Gastrocnemius medialis (tissue), 4 donors: ENCODE measurements around the gene DCPS. TPM values are rescaled to one million over a fixed set of nuclear protein-coding genes. Genes with fewer than 3 reads are reported as not detected.
"Not testable (repeated sequence)": the region's sequence is repeated elsewhere in the genome, so short reads cannot be mapped to it uniquely, and the experiment has no call there.

Source experiments
- ATAC-seq, 2 donors: fragments of 150-250 bp; one replicate each; pipeline ENCODE4 v1.9.1; 2016
- DNase-seq, 2 donors: peaks; one replicate each; pipeline ENCODE4 v3.0.0-alpha.2; 2019
- H3K27ac ChIP-seq, 4 donors: fragments of 200-600 bp; sonication (generic); 1 replicate in 1 of 4; 2 replicates in 3 of 4; pipeline ENCODE4 v1.5.1; 2016 to 2018; ENCODE audit warnings: mild to moderate bottlenecking in 2 of 4, moderate library complexity in 1 of 4
- H3K27me3 ChIP-seq, 3 donors: fragments of 200-600 bp; sonication (generic) in 2 of 3; 1 replicate in 1 of 3; 2 replicates in 2 of 3; pipeline versions ENCODE4 v1.5.1 to v1.6.0; 2016 to 2019; ENCODE audit warnings: mild to moderate bottlenecking in 1 of 3, moderate library complexity in 1 of 3
- H3K36me3 ChIP-seq, 2 donors: fragments of 200-600 bp; sonication (generic) in 1 of 2; one replicate each; pipeline ENCODE4 v1.5.1; 2017 to 2018
- H3K4me1 ChIP-seq, 2 donors: fragments of 200-600 bp; sonication (generic) in 1 of 2; one replicate each; pipeline ENCODE4 v1.5.1; 2016 to 2017; ENCODE audit warnings: mild to moderate bottlenecking in 2 of 2
- H3K4me3 ChIP-seq, 4 donors: fragments of 200-600 bp; sonication (generic) in 3 of 4; 1 replicate in 1 of 4; 2 replicates in 3 of 4; pipeline ENCODE4 v1.5.1; 2016 to 2019; ENCODE audit warnings: mild to moderate bottlenecking in 2 of 4
- H3K9me3 ChIP-seq, 3 donors: fragments of 200-600 bp; sonication (generic) in 2 of 3; 1 replicate in 1 of 3; 2 replicates in 2 of 3; pipeline ENCODE4 v1.5.1; 2016 to 2019
- CTCF ChIP-seq, 5 experiments: fragments of 450-650 bp in 3 of 5; fragments of 200-600 bp in 2 of 5; sonication (generic) in 2 of 5; IDR thresholded peaks in 4 of 5; conservative IDR thresholded peaks in 1 of 5; 1 replicate in 4 of 5; 2 replicates in 1 of 5; pipeline ENCODE4 v1.5.1; 2016 to 2019; ENCODE audit warnings: antibody characterized with exemption in 5 of 5, mild to moderate bottlenecking in 3 of 5, moderate library complexity in 3 of 5
- POLR2A ChIP-seq, 2 donors: fragments of 450-650 bp; IDR thresholded peaks; one replicate each; pipeline ENCODE4 v1.6.1; 2017; ENCODE audit warnings: antibody characterized with exemption in 2 of 2, mild to moderate bottlenecking in 2 of 2, moderate library complexity in 2 of 2
- in situ Hi-C, 4 donors: fragments of 200-750 bp; cut with MboI; loops; one replicate each; pipeline versions ENCODE4 v1.15.0 to v1.8.0; 2017; ENCODE audit warnings: low sequenced_read_pairs in 4 of 4
- intact Hi-C: fragments of 100-400 bp; cut with DNase I; formaldehyde crosslinking; loops from one replicate; pipeline ENCODE4 v1.15.1; 2023; ENCODE audit warnings: low total_unique reads
- total RNA-seq, 4 donors: library from RNA; depleted of rRNA; stranded (reverse); fragments of >200 nt; gene quantifications; one replicate each; pipeline versions ENCODE4 v1.1.0 to v1.2.3, GENCODE V29; 2016

DCPS gene
- total RNA-seq, 4 donors from 2014 or later: 9.8 to 23.1 (median 11.5) TPM

- no peak for ATAC-seq
- in situ Hi-C loops: no loop called here
Measured at GRCh38 chr11:126380909-126381308, 77.0 kb downstream of the DCPS start.

GRCh38 chr11:126381960-126382359 lies 78.1 kb downstream of the DCPS start:
- H3K4me1 ChIP-seq, H3K36me3 ChIP-seq, in situ Hi-C loops, DNase-seq, H3K9me3 ChIP-seq, H3K27ac ChIP-seq, intact Hi-C loops, H3K27me3 ChIP-seq, H3K4me3 ChIP-seq: not testable (repeated sequence)
- ATAC-seq: peak in 1 of 2 donors; percentile 42

More at GRCh38 chr11:126380909-126381308, 77.0 kb downstream of the DCPS start:
- TF ChIP-seq POLR2A (IDR thresholded peaks at IDR 0.05) (no peak), CTCF (IDR thresholded peaks at IDR 0.05 in 4 of 5, conservative IDR thresholded peaks at IDR 0.05 in 1 of 5) (no peak)
- intact Hi-C loops: no loop called here
- Histone ChIP-seq H3K27ac (no peak overlapping the region), H3K27me3 (no peaks in the 10 kb centered on the region), H3K9me3 (no peaks in the 10 kb centered on the region), H3K4me3 (no peak overlapping the region), H3K4me1 (no peaks in the 10 kb centered on the region), H3K36me3 (no peaks in the 10 kb centered on the region)
- DNase-seq: no peak

GRCh38 chr11:126382641-126383040 lies 78.8 kb downstream of the DCPS start:
- H3K9me3 ChIP-seq, H3K36me3 ChIP-seq, ATAC-seq, H3K4me1 ChIP-seq, DNase-seq, H3K27ac ChIP-seq, H3K27me3 ChIP-seq, in situ Hi-C loops, intact Hi-C loops, H3K4me3 ChIP-seq: not testable (repeated sequence)

GRCh38 chr11:126383339-126384335 lies 79.8 kb downstream of the DCPS start:
- peaks cover 0 to 6% of the 10 kb centered on the region in 2 donors for H3K4me1 ChIP-seq
- ATAC-seq (no peak), DNase-seq (no peak)
- no peaks in the 10 kb centered on the region for H3K9me3 ChIP-seq
- TF ChIP-seq POLR2A (IDR thresholded peaks at IDR 0.05): no peak
- TF ChIP-seq CTCF (IDR thresholded peaks at IDR 0.05 in 4 of 5, conservative IDR thresholded peaks at IDR 0.05 in 1 of 5): no peak
- H3K4me3 ChIP-seq: no peak overlapping the region
- no peaks in the 10 kb centered on the region for H3K36me3 ChIP-seq
- in situ Hi-C loops (no loop called here), intact Hi-C loops (no loop called here)
- no peak overlapping the region for H3K27ac ChIP-seq
- no peaks in the 10 kb centered on the region for H3K27me3 ChIP-seq

- Histone ChIP-seq H3K9me3 (no peaks in the 10 kb centered on the region), H3K4me3 (no peak overlapping the region), H3K36me3 (no peaks in the 10 kb centered on the region), H3K27me3 (no peaks in the 10 kb centered on the region), H3K4me1 (peaks cover 0 to 6% of the 10 kb centered on the region in 2 donors), H3K27ac (no peak overlapping the region)
- in situ Hi-C loops: no loop called here
- ATAC-seq (no peak), DNase-seq (no peak)
- intact Hi-C loops: no loop called here
- TF ChIP-seq CTCF (IDR thresholded peaks at IDR 0.05 in 4 of 5, conservative IDR thresholded peaks at IDR 0.05 in 1 of 5) (no peak), POLR2A (IDR thresholded peaks at IDR 0.05) (no peak)
Measured at GRCh38 chr11:126384449-126385070, 80.7 kb downstream of the DCPS start.
